GM06990 (cell line): ENCODE data around the gene DMD.
"Not testable (repeated sequence)": the region's sequence is repeated elsewhere in the genome, so short reads cannot be mapped to it uniquely, and the experiment has no call there.

ENCODE experiments used
- DNase-seq: peaks from one replicate; pipeline ENCODE4 v3.0.0-alpha.2; 2011; ENCODE audit not compliant: insufficient read length; ENCODE audit errors: extremely low read depth
- H3K27me3 ChIP-seq: replicated peaks from 2 replicates; pipeline ENCODE4 v1.6.0; 2011; ENCODE audit warnings: low read length; ENCODE audit not compliant: control insufficient read depth, insufficient read depth
- H3K36me3 ChIP-seq: 2 replicates; pipeline ENCODE4 v1.5.1; 2011; ENCODE audit warnings: low read length; ENCODE audit not compliant: control insufficient read depth, insufficient read depth
- H3K4me3 ChIP-seq: replicated peaks from 2 replicates; pipeline ENCODE4 v1.5.1; 2011; ENCODE audit warnings: low read depth, mild to moderate bottlenecking, control low read depth, low read length
- TF ChIP-seq, protein P1 (sequence below): IDR thresholded peaks from 2 replicates; pipeline ENCODE4 v1.5.1; 2011; ENCODE audit warnings: low read length, control low read depth, mild to moderate bottlenecking, inconsistent platforms; ENCODE audit not compliant: insufficient read depth, poor library complexity, severe bottlenecking

The DMD gene

DNA sequence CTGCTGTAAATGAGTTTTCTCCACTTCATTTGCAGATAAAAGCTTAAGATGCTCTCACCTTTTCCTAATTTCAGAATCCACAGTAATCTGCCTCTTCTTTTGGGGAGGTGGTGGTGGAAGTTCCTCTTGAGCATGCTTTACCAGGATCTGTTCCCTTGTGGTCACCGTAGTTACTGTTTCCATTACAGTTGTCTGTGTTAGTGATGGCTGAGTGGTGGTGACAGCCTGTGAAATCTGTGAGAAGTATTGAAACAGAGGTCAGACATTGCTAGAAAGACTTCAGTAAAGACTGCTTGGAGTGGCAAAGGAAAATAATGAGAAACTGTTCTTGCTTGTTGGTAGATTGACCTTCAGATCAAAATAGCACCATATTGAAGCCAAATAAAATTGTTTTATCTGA is 666.2 kb downstream of the DMD start:
- TF ChIP-seq, protein P1, sequence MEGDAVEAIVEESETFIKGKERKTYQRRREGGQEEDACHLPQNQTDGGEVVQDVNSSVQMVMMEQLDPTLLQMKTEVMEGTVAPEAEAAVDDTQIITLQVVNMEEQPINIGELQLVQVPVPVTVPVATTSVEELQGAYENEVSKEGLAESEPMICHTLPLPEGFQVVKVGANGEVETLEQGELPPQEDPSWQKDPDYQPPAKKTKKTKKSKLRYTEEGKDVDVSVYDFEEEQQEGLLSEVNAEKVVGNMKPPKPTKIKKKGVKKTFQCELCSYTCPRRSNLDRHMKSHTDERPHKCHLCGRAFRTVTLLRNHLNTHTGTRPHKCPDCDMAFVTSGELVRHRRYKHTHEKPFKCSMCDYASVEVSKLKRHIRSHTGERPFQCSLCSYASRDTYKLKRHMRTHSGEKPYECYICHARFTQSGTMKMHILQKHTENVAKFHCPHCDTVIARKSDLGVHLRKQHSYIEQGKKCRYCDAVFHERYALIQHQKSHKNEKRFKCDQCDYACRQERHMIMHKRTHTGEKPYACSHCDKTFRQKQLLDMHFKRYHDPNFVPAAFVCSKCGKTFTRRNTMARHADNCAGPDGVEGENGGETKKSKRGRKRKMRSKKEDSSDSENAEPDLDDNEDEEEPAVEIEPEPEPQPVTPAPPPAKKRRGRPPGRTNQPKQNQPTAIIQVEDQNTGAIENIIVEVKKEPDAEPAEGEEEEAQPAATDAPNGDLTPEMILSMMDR, result no peak
- Histone ChIP-seq H3K36me3 (no peaks in the 10 kb centered on the region), H3K4me3 (no peak overlapping the region), H3K27me3 (no peaks in the 10 kb centered on the region)
- no peak for DNase-seq

- Histone ChIP-seq H3K27me3 (no peaks in the 10 kb centered on the region), H3K36me3 (no peaks in the 10 kb centered on the region), H3K4me3 (no peak overlapping the region)
- TF ChIP-seq, protein P1, result no peak
- no peak for DNase-seq
These were observed 672.8 kb downstream of the DMD start for GRCh38 chrX:32538554-32538953.

- TF ChIP-seq, protein P1, result no peak
- DNase-seq, result no peak
These were observed 677.5 kb downstream of the DMD start for GRCh38 chrX:32533848-32534247.

DNA sequence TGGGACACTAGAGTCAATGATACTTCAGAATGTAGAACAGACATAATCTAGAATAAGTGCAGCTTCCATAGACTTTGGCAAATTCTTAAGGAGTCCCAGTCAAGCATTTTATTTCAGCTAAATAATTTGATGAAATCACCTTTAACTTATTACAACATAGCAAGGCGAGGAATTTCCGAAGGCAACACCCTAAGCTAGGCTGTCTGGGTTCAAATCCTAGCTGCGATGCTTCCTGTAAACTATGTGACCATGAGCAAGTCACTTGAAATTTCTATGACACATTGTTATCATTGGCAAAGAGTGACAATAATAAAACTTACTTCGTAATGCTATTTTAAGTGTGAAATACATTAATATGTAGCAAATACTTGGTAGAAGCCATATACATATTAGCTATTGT is 679.1 kb downstream of the DMD start:
- no peak for DNase-seq
- Histone ChIP-seq H3K36me3 (no peaks in the 10 kb centered on the region), H3K27me3 (no peaks in the 10 kb centered on the region), H3K4me3 (no peak overlapping the region)
- TF ChIP-seq, protein P1, result no peak

More at GRCh38 chrX:32533848-32534247, 677.5 kb downstream of the DMD start:
- Histone ChIP-seq H3K36me3 (no peaks in the 10 kb centered on the region), H3K4me3 (no peak overlapping the region), H3K27me3 (no peaks in the 10 kb centered on the region)

DNA sequence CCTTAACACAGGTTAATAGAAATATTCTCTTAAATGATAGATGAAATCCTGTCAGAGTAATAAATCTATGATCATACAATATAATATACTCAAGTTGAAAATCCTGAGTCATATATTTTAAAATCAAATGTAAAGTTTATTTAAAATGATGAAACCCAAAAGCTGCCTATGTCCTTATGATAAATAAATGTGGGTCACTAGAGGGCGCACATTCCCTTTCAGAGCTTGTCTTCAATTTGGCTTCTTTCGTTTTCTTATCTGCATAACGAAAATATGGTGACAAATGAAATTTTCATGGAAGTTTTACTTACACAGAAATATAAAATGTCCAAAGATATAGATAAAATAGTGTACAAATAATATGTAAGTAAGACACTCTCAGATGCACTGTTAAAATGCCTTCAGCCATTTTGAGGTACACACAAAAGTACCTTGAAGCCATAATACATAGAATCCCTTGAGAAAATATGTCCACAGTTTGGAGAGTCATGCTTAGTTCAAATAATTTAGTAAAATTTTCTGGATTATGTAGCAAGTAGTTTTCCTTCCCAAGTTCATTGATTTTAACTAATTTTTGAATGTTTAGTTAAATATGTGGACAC is 680.4 kb downstream of the DMD start:
- H3K4me3 ChIP-seq, result no peak overlapping the region
- TF ChIP-seq, protein P1, result peak; percentile 60

DNA sequence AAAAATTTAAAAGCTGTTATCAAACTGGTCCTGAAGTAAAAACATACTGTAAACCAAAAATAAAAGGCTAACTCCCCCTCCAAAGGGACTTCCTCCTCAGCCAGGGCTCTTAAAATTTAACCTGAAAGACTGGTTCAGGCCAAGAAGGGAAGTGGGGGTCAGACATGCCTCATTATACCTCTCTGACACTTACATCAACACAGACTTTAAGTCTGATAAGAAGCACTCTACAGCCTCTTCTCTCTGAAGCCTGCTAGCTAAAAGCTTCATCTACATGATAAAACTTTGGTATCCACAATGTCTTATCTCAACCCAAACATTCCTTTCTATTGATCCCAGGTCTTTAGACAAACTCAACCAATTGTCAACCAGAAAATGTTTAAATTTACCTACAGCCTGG is 682.9 kb downstream of the DMD start:
- not testable (repeated sequence) for H3K27me3 ChIP-seq, DNase-seq, H3K36me3 ChIP-seq, H3K4me3 ChIP-seq

More for the DNA sequence above, 680.4 kb downstream of the DMD start:
- Histone ChIP-seq H3K36me3 (no peaks in the 10 kb centered on the region), H3K27me3 (no peaks in the 10 kb centered on the region)
- no peak for DNase-seq
